Measurements from ENCODE around the gene SPC24.

GRCh38 chr19:11138601-11139300 lies 16.8 kb downstream of the SPC24 start:
- TF ChIP-seq EP300 (IDR thresholded peaks at IDR 0.05): no peak
- peak; percentile 9 for TF ChIP-seq POLR2A (IDR thresholded peaks at IDR 0.05)
